Large intestine (tissue), 3 donors: ENCODE results near the gene PPFIA2. TPM values are rescaled to one million over a fixed set of nuclear protein-coding genes. Genes with fewer than 3 reads are reported as not detected.

Experiments
- DNase-seq, 2 donors: peaks; one replicate each; pipeline versions ENCODE4 v3.0.0 to v3.0.0-alpha.2; 2013
- H3K27ac ChIP-seq: one replicate; pipeline ENCODE4 v1.5.1; 2013; ENCODE audit warnings: low read length
- H3K27me3 ChIP-seq: 2 replicates; pipeline ENCODE4 v1.6.1; 2013; ENCODE audit warnings: low read length; ENCODE audit not compliant: control insufficient read depth, insufficient read depth
- H3K36me3 ChIP-seq: 2 replicates; pipeline ENCODE4 v1.6.1; 2013; ENCODE audit warnings: low read length; ENCODE audit not compliant: control insufficient read depth, insufficient read depth
- H3K4me1 ChIP-seq: one replicate; pipeline ENCODE4 v1.6.1; 2013; ENCODE audit warnings: low read length; ENCODE audit not compliant: control insufficient read depth, insufficient read depth
- H3K4me3 ChIP-seq: one replicate; pipeline ENCODE4 v1.5.1; 2013; ENCODE audit warnings: low read length
- H3K9me3 ChIP-seq: one replicate; pipeline ENCODE4 v1.6.1; 2013; ENCODE audit warnings: mild to moderate bottlenecking, low read depth, low read length, moderate library complexity; ENCODE audit not compliant: control insufficient read depth
- WGBS: methylation state at CpG from one replicate; pipeline ENCODE4 v1.1.5; 2013; ENCODE audit warnings: low lambda C conversion rate; ENCODE audit not compliant: insufficient coverage; 5-methylcytosine and 5-hydroxymethylcytosine counted together
- polyA plus RNA-seq: library from polyadenylated mRNA; unstranded; fragments of 120-200 nt; gene quantifications from one replicate; pipeline ENCODE4 v1.2.1, GENCODE V29; 2013

Gene PPFIA2
- polyA plus RNA-seq, 1 donor = 2.4 TPM

DNA sequence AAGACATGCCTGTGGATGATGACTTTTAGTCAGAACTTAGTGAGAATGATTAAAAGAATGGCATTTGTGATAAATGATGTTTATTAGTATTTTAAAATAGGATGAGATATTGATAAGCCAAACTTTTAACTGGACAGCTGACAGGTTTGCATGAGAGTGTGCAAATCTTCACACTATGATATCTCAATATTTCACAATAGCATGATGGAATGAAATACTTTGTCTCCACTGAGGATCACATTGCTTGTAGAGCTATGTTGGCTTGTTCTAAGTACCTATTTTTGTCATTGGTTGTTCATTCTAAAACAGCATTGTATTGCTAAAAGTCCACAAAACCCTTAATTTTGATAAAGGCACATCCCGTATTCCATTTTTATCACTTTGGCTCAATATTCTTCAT, 359.1 kb downstream of the PPFIA2 start:
- H3K4me3 ChIP-seq = no peak overlapping the region
- H3K36me3 ChIP-seq = no peaks in the 10 kb centered on the region
- no peaks in the 10 kb centered on the region for H3K27me3 ChIP-seq
- no peak for DNase-seq
- no peaks in the 10 kb centered on the region for H3K9me3 ChIP-seq
- no peaks in the 10 kb centered on the region for H3K4me1 ChIP-seq
- no CpG with 5 or more reads among the region's 1 CpG for WGBS
- H3K27ac ChIP-seq = no peak overlapping the region

GRCh38 chr12:81395431-81395830, 363.7 kb downstream of the PPFIA2 start:
- no peaks in the 10 kb centered on the region for H3K36me3 ChIP-seq
- WGBS = 80% methylated on average over 1 of the region's 3 CpGs
- no peak for DNase-seq

DNA sequence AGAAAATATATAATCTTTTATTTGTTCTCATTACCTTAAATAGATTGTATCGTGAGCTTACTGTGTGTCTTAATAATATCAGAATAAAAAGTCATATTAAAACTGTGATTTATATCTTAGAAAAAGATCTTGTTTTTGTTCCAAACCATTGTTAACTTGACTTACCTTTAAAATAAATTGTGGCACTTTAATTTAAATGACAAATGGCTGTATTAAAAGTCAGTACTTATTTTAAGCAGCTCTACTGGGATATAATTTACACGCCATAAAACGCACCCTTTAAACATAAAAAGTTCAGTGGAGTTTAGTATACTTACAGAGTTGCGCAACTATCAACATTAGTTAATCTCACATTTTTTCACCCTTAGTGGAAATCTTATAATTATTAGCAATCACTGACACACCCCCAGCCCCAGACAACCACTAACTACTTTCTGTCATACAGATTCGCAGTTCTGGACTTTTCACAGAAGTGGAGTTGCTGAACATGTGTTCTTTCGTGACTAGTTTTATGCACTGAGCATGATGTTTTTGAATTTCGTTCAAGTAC, 369.5 kb downstream of the PPFIA2 start:
- 98% methylated on average over 5 of the region's 7 CpGs for WGBS
- DNase-seq = no peak
- Histone ChIP-seq H3K27ac (no peak overlapping the region), H3K4me3 (no peak overlapping the region), H3K36me3 (no peaks in the 10 kb centered on the region), H3K27me3 (no peaks in the 10 kb centered on the region), H3K9me3 (no peaks in the 10 kb centered on the region), H3K4me1 (no peaks in the 10 kb centered on the region)

More at GRCh38 chr12:81395431-81395830, 363.7 kb downstream of the PPFIA2 start:
- Histone ChIP-seq H3K4me3 (no peak overlapping the region), H3K27me3 (no peaks in the 10 kb centered on the region), H3K27ac (no peak overlapping the region), H3K4me1 (no peaks in the 10 kb centered on the region), H3K9me3 (no peaks in the 10 kb centered on the region)

- H3K27me3 ChIP-seq = no peaks in the 10 kb centered on the region
- no peaks in the 10 kb centered on the region for H3K36me3 ChIP-seq
- no peaks in the 10 kb centered on the region for H3K9me3 ChIP-seq
- no peak overlapping the region for H3K27ac ChIP-seq
- no CpG with 5 or more reads among the region's 1 CpG for WGBS
- no peaks in the 10 kb centered on the region for H3K4me1 ChIP-seq
- DNase-seq = no peak
- H3K4me3 ChIP-seq = no peak overlapping the region
Observed at GRCh38 chr12:81386101-81386500, 373.0 kb downstream of the PPFIA2 start.

- no peaks in the 10 kb centered on the region for H3K4me1 ChIP-seq
- DNase-seq = no peak
- no CpG with 5 or more reads among the region's 1 CpG for WGBS
Observed at GRCh38 chr12:81381951-81382350, 377.2 kb downstream of the PPFIA2 start.

DNA sequence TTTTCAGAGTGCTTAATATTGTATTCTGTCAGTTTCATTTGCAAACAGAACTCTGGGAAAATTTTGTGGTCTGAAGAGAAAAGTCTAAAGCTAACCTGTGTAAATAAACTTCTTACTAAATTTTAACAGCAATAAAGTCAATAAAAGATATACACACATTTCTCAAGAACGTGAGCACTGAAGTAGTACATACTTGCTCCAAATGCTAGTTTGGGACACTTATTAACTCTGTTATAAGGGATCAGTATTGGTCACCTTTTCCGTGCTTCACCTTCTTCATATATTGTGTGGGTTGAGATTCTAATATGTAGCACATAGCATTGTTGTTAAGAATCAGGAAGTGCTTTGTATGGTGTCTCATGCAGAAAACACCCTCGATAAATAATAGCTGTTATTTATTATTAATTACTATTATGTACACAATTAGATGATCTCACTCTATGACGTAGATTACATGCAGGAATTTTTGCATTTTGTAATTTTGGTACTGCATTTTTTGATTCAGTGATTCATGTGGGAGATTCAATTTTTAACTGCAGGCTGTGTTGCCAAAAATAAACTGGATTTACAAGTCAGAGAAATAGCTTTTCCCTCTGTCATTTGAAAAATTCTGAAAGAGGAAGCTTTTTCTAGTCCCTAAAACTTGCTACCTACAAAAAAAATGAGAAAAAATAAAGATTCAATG, 380.4 kb downstream of the PPFIA2 start:
- no CpG with 5 or more reads among the region's 4 CpGs for WGBS
- H3K9me3 ChIP-seq = no peaks in the 10 kb centered on the region
- no peak for DNase-seq

More at GRCh38 chr12:81381951-81382350, 377.2 kb downstream of the PPFIA2 start:
- Histone ChIP-seq H3K4me3 (no peak overlapping the region), H3K27me3 (no peaks in the 10 kb centered on the region), H3K9me3 (no peaks in the 10 kb centered on the region), H3K36me3 (no peaks in the 10 kb centered on the region), H3K27ac (no peak overlapping the region)

DNA sequence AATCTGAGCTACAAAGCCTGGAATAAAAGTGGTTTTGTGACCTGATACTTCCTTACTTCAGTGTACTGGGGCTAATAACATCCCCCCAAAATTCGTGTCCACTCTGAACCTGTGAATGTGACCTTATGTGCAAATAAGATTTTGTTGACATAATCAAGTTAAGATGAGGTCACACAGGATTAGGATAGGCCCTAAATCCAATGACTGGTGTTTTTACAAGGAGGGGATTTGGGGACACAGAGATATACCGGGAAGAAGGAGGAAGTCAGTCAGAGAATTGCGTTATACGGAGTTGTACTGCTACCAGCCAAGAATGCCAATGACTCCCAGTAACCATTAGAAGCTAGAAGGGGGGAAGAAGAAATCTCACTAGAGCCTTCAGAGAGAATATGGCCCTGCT, 381.4 kb downstream of the PPFIA2 start:
- H3K4me3 ChIP-seq = no peak overlapping the region
- no peaks in the 10 kb centered on the region for H3K4me1 ChIP-seq
- DNase-seq = no peak
- no peak overlapping the region for H3K27ac ChIP-seq
- H3K27me3 ChIP-seq = no peaks in the 10 kb centered on the region
- no CpG with 5 or more reads among the region's 4 CpGs for WGBS
- H3K9me3 ChIP-seq = no peaks in the 10 kb centered on the region
- H3K36me3 ChIP-seq = no peaks in the 10 kb centered on the region

More for the DNA sequence above, 380.4 kb downstream of the PPFIA2 start:
- Histone ChIP-seq H3K36me3 (no peaks in the 10 kb centered on the region), H3K27ac (no peak overlapping the region), H3K4me3 (no peak overlapping the region), H3K27me3 (no peaks in the 10 kb centered on the region), H3K4me1 (no peaks in the 10 kb centered on the region)

- Histone ChIP-seq H3K4me1 (no peaks in the 10 kb centered on the region), H3K27me3 (no peaks in the 10 kb centered on the region), H3K36me3 (no peaks in the 10 kb centered on the region), H3K4me3 (no peak overlapping the region), H3K27ac (no peak overlapping the region), H3K9me3 (no peaks in the 10 kb centered on the region)
- WGBS = 83% methylated on average over 2 of the region's 3 CpGs
- no peak for DNase-seq
Observed at GRCh38 chr12:81375969-81376368, 383.2 kb downstream of the PPFIA2 start.

DNA sequence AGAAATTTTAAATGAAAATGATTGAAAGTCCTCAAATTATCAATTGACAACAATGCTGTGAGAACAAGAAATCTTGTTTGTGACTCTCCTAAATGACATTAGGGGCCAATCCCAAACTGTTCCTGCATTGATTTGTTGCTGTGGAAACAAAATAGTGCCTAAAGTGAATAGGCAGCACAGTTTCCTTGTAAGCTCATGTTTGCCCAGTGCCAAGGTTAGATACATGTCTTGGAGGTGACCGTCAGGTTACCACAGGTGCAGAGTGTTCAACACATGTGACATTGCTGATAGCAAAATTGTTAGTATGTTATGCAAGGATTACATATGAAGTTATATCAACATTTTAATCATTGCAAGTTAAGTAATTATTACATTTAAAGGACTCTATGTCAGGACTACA, 388.7 kb downstream of the PPFIA2 start:
- WGBS = no CpG with 5 or more reads among the region's 1 CpG
- H3K36me3 ChIP-seq = no peaks in the 10 kb centered on the region
- no peaks in the 10 kb centered on the region for H3K9me3 ChIP-seq
- no peak for DNase-seq
- no peak overlapping the region for H3K27ac ChIP-seq
- H3K4me1 ChIP-seq = no peaks in the 10 kb centered on the region
- no peak overlapping the region for H3K4me3 ChIP-seq
- H3K27me3 ChIP-seq = no peaks in the 10 kb centered on the region

DNA sequence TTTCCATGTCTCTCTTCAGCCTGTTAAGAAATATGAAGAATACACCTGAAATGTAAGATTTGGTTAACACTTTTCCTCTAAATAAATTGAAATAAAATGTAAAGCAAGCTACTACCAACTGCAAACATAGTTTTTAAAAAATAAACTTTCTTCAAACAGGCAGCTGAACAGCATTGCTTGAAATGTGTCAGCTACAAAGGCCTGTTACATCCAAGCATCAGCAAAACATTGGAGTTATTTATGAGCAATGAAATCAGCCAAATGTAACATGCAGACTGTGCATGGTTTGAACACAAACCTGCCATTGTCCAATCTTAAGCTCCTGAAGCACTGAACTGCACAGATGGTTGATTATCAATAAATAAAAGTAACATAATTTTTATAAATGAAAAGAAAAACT, 390.0 kb downstream of the PPFIA2 start:
- no peaks in the 10 kb centered on the region for H3K36me3 ChIP-seq
- no peaks in the 10 kb centered on the region for H3K27me3 ChIP-seq
- DNase-seq = no peak
- no peaks in the 10 kb centered on the region for H3K4me1 ChIP-seq
- no peak overlapping the region for H3K4me3 ChIP-seq
- H3K27ac ChIP-seq = no peak overlapping the region
- H3K9me3 ChIP-seq = no peaks in the 10 kb centered on the region

GRCh38 chr12:81365284-81365683, 393.9 kb downstream of the PPFIA2 start:
- no peak overlapping the region for H3K4me3 ChIP-seq
- no peaks in the 10 kb centered on the region for H3K27me3 ChIP-seq
- H3K9me3 ChIP-seq = no peaks in the 10 kb centered on the region
- H3K36me3 ChIP-seq = no peaks in the 10 kb centered on the region
- H3K27ac ChIP-seq = no peak overlapping the region
- DNase-seq = no peak
- 40% methylated on average over 1 of the region's 2 CpGs for WGBS
- no peaks in the 10 kb centered on the region for H3K4me1 ChIP-seq
